ENCODE data around the gene SOX12. TPM values are rescaled to one million over a fixed set of nuclear protein-coding genes. Genes with fewer than 3 reads are reported as not detected.
A peak's percentile ranks its signal among the peaks of the same experiment; 100 is the strongest.

Gene SOX12
- total RNA-seq: 10 to 100 TPM in 1 of 4 donors, 1 to 10 TPM in 3; 3.5 to 14.4 (median 7.2) TPM

- Histone ChIP-seq H3K27me3 (no peaks in the 10 kb centered on the region), H3K4me3 (peak within 1 kb of the TSS; percentile 60 to 97 (median 72)), H3K9me3 (no peaks in the 10 kb centered on the region), H3K36me3 (peaks cover 0 to 11% (median 6%) of the 10 kb centered on the region in 4 donors), H3K4me1 (peaks cover 17 to 62% (median 56%) of the 10 kb centered on the region in 4 donors), H3K27ac (replicated peaks in 1 of 4) (peak within 1 kb of the TSS; percentile 81 to 98 (median 97))
- under 1% methylated on average over 49 of the region's 106 CpGs for WGBS
- TF ChIP-seq POLR2AphosphoS5 (IDR thresholded peaks at IDR 0.05) (peak; percentile 60 to 72), EP300 (IDR thresholded peaks at IDR 0.05) (no peak), POLR2A (IDR thresholded peaks at IDR 0.05; ENCODE audit: low read depth) (peak; percentile 60)
- peak; percentile 98 for DNase-seq (ENCODE audit: extremely low spot score)
- intact Hi-C loops (cut with DNase I): no loop called here
Measured at GRCh38 chr20:325045-325888, at the start of gene SOX12. Gene SOX12, plus strand, starts transcription at chr20:325552. Its CDS starts 373 bp downstream, at chr20:325925.

GRCh38 chr20:275791-276190 is 49.6 kb upstream of the SOX12 start:
- no peaks in the 10 kb centered on the region for H3K27me3 ChIP-seq
- intact Hi-C loops (cut with DNase I): no loop called here
- H3K36me3 ChIP-seq: peaks cover 8 to 47% (median 38%) of the 10 kb centered on the region in 4 donors
- no peak overlapping the region for H3K27ac ChIP-seq (replicated peaks in 1 of 4)
- no peaks in the 10 kb centered on the region for H3K9me3 ChIP-seq
- no peaks in the 10 kb centered on the region for H3K4me1 ChIP-seq
- WGBS: 91% methylated on average over 7 of the region's 7 CpGs
- no peak for TF ChIP-seq POLR2A (IDR thresholded peaks at IDR 0.05; ENCODE audit: low read depth)
- TF ChIP-seq POLR2AphosphoS5 (IDR thresholded peaks at IDR 0.05): no peak
- TF ChIP-seq CTCF (IDR thresholded peaks at IDR 0.05): no peak
- no peak for TF ChIP-seq EP300 (IDR thresholded peaks at IDR 0.05)
- no peak overlapping the region for H3K4me3 ChIP-seq
- no peak for DNase-seq (ENCODE audit: extremely low spot score)

- 95% methylated on average over 12 of the region's 12 CpGs for WGBS
- Histone ChIP-seq H3K36me3 (peaks cover 8 to 58% (median 47%) of the 10 kb centered on the region in 4 donors), H3K27me3 (no peaks in the 10 kb centered on the region), H3K9me3 (no peaks in the 10 kb centered on the region), H3K4me3 (no peak overlapping the region), H3K27ac (replicated peaks in 1 of 4) (no peak overlapping the region), H3K4me1 (no peaks in the 10 kb centered on the region)
- DNase-seq (ENCODE audit: extremely low spot score): no peak
- no peak for TF ChIP-seq EP300 (IDR thresholded peaks at IDR 0.05)
- no peak for TF ChIP-seq CTCF (IDR thresholded peaks at IDR 0.05)
- no peak for TF ChIP-seq POLR2A (IDR thresholded peaks at IDR 0.05; ENCODE audit: low read depth)
- TF ChIP-seq POLR2AphosphoS5 (IDR thresholded peaks at IDR 0.05): no peak
- intact Hi-C loops (cut with DNase I): no loop called here
Measured at GRCh38 chr20:276620-277495, 48.5 kb upstream of the SOX12 start.

- Histone ChIP-seq H3K36me3 (peaks cover 8 to 58% (median 48%) of the 10 kb centered on the region in 4 donors), H3K9me3 (no peaks in the 10 kb centered on the region), H3K27ac (replicated peaks in 1 of 4) (no peak overlapping the region), H3K27me3 (no peaks in the 10 kb centered on the region), H3K4me1 (no peaks in the 10 kb centered on the region), H3K4me3 (no peak overlapping the region)
- TF ChIP-seq CTCF (IDR thresholded peaks at IDR 0.05) (no peak), EP300 (IDR thresholded peaks at IDR 0.05) (no peak), POLR2A (IDR thresholded peaks at IDR 0.05; ENCODE audit: low read depth) (no peak), POLR2AphosphoS5 (IDR thresholded peaks at IDR 0.05) (no peak)
- 89% methylated on average over 3 of the region's 3 CpGs for WGBS
- no peak for DNase-seq (ENCODE audit: extremely low spot score)
- intact Hi-C loops (cut with DNase I): no loop called here
Measured at GRCh38 chr20:277496-277781, 47.9 kb upstream of the SOX12 start.

- Histone ChIP-seq H3K9me3 (no peaks in the 10 kb centered on the region), H3K27me3 (no peaks in the 10 kb centered on the region), H3K4me3 (no peak overlapping the region), H3K36me3 (peaks cover 8 to 59% (median 48%) of the 10 kb centered on the region in 4 donors), H3K27ac (replicated peaks in 1 of 4) (no peak overlapping the region), H3K4me1 (no peaks in the 10 kb centered on the region)
- WGBS: 93% methylated on average over 4 of the region's 5 CpGs
- intact Hi-C loops (cut with DNase I): no loop called here
- no peak for DNase-seq (ENCODE audit: extremely low spot score)
- TF ChIP-seq POLR2AphosphoS5 (IDR thresholded peaks at IDR 0.05) (no peak), CTCF (IDR thresholded peaks at IDR 0.05) (no peak), EP300 (IDR thresholded peaks at IDR 0.05) (no peak), POLR2A (IDR thresholded peaks at IDR 0.05; ENCODE audit: low read depth) (no peak)
Measured at GRCh38 chr20:278181-278580, 47.2 kb upstream of the SOX12 start.

All from esophagus muscularis mucosa (tissue), 4 donors.